ENCODE results near the gene MUS81. TPM values are rescaled to one million over a fixed set of nuclear protein-coding genes. Genes with fewer than 3 reads are reported as not detected.

Gene MUS81
- total and polyA plus RNA-seq, 9 of the 15 experiments (the other 6 are each of a cell fraction or from before 2014, with no cell fraction given), result 13.4 to 118 (median 53.7) TPM

DNA sequence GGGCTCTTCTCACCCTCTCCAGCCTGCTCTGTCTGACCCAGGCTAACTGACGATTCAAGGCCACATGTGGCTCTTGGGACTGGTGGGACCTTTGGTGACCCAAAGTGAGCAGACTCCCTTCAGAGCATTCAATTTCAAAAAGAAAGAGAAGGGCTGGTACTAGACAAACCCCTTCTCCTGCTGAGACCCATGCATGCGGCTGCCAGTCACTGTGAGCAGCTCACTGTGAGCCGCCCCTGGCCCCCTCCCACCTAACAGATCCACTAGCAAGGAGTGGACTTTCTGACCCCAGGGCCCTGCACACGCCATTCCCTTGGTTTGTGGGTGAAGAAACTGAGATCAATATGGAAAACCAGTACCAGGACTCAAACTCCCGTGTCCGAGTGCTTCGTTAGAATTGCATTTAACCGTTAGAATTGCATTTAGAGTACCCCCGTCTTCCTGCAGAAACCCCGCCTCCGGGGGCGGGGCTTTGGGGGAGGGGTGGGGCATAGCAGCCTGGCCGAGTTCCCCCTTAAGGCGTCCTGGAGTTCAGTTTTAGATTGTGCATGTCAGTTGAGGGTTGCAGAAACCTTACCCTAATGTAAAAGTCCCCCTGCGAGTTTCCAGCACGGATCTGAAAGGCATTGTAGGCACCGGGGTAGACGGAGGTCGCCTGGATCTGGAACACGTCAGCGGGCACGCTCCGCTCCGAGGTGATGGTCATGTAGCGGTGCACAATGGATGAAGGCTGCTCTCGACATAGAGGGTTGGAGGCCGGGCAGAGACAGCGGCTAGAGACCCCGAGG lies 7.2 kb downstream of the MUS81 start (continued):
- TF ChIP-seq, protein P1, sequence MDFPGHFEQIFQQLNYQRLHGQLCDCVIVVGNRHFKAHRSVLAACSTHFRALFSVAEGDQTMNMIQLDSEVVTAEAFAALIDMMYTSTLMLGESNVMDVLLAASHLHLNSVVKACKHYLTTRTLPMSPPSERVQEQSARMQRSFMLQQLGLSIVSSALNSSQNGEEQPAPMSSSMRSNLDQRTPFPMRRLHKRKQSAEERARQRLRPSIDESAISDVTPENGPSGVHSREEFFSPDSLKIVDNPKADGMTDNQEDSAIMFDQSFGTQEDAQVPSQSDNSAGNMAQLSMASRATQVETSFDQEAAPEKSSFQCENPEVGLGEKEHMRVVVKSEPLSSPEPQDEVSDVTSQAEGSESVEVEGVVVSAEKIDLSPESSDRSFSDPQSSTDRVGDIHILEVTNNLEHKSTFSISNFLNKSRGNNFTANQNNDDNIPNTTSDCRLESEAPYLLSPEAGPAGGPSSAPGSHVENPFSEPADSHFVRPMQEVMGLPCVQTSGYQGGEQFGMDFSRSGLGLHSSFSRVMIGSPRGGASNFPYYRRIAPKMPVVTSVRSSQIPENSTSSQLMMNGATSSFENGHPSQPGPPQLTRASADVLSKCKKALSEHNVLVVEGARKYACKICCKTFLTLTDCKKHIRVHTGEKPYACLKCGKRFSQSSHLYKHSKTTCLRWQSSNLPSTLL (IDR thresholded peaks at IDR 0.05), result no peak
- TF ChIP-seq, protein P2, sequence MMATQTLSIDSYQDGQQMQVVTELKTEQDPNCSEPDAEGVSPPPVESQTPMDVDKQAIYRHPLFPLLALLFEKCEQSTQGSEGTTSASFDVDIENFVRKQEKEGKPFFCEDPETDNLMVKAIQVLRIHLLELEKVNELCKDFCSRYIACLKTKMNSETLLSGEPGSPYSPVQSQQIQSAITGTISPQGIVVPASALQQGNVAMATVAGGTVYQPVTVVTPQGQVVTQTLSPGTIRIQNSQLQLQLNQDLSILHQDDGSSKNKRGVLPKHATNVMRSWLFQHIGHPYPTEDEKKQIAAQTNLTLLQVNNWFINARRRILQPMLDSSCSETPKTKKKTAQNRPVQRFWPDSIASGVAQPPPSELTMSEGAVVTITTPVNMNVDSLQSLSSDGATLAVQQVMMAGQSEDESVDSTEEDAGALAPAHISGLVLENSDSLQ (IDR thresholded peaks at IDR 0.05), result peak; percentile 52
- peak in 1 of 2 experiments; percentile 49; a peak in 1 of 4 replicates for TF ChIP-seq MAZ (CRISPR knock-in tag; conservative IDR thresholded peaks at IDR 0.05 in 1 of 2, IDR thresholded peaks at IDR 0.05 in 1 of 2)
- TF ChIP-seq, protein P3, sequence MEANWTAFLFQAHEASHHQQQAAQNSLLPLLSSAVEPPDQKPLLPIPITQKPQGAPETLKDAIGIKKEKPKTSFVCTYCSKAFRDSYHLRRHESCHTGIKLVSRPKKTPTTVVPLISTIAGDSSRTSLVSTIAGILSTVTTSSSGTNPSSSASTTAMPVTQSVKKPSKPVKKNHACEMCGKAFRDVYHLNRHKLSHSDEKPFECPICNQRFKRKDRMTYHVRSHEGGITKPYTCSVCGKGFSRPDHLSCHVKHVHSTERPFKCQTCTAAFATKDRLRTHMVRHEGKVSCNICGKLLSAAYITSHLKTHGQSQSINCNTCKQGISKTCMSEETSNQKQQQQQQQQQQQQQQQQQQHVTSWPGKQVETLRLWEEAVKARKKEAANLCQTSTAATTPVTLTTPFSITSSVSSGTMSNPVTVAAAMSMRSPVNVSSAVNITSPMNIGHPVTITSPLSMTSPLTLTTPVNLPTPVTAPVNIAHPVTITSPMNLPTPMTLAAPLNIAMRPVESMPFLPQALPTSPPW (CRISPR knock-in tag; IDR thresholded peaks at IDR 0.05), result 0 out of 2 replicates have a peak, but pooled peaks have one; percentile 45
- TF ChIP-seq, protein P4, sequence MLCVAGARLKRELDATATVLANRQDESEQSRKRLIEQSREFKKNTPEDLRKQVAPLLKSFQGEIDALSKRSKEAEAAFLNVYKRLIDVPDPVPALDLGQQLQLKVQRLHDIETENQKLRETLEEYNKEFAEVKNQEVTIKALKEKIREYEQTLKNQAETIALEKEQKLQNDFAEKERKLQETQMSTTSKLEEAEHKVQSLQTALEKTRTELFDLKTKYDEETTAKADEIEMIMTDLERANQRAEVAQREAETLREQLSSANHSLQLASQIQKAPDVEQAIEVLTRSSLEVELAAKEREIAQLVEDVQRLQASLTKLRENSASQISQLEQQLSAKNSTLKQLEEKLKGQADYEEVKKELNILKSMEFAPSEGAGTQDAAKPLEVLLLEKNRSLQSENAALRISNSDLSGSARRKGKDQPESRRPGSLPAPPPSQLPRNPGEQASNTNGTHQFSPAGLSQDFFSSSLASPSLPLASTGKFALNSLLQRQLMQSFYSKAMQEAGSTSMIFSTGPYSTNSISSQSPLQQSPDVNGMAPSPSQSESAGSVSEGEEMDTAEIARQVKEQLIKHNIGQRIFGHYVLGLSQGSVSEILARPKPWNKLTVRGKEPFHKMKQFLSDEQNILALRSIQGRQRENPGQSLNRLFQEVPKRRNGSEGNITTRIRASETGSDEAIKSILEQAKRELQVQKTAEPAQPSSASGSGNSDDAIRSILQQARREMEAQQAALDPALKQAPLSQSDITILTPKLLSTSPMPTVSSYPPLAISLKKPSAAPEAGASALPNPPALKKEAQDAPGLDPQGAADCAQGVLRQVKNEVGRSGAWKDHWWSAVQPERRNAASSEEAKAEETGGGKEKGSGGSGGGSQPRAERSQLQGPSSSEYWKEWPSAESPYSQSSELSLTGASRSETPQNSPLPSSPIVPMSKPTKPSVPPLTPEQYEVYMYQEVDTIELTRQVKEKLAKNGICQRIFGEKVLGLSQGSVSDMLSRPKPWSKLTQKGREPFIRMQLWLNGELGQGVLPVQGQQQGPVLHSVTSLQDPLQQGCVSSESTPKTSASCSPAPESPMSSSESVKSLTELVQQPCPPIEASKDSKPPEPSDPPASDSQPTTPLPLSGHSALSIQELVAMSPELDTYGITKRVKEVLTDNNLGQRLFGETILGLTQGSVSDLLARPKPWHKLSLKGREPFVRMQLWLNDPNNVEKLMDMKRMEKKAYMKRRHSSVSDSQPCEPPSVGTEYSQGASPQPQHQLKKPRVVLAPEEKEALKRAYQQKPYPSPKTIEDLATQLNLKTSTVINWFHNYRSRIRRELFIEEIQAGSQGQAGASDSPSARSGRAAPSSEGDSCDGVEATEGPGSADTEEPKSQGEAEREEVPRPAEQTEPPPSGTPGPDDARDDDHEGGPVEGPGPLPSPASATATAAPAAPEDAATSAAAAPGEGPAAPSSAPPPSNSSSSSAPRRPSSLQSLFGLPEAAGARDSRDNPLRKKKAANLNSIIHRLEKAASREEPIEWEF (CRISPR knock-in tag; IDR thresholded peaks at IDR 0.05), result no peak
- no peak for TF ChIP-seq SMAD3 (CRISPR knock-in tag; conservative IDR thresholded peaks at IDR 0.05)
- TF ChIP-seq, protein P5, sequence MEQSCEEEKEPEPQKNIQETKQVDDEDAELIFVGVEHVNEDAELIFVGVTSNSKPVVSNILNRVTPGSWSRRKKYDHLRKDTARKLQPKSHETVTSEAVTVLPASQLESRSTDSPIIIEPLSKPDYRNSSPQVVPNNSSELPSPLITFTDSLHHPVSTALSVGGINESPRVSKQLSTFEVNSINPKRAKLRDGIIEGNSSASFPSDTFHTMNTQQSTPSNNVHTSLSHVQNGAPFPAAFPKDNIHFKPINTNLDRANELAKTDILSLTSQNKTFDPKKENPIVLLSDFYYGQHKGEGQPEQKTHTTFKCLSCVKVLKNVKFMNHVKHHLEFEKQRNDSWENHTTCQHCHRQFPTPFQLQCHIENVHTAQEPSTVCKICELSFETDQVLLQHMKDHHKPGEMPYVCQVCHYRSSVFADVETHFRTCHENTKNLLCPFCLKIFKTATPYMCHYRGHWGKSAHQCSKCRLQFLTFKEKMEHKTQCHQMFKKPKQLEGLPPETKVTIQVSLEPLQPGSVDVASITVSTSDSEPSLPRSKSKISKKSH (CRISPR knock-in tag; IDR thresholded peaks at IDR 0.05), result no peak
